Liver (tissue), 9 donors: ENCODE results near the gene NPPB. TPM values are rescaled to one million over a fixed set of nuclear protein-coding genes. Genes with fewer than 3 reads are reported as not detected.

ENCODE experiments used
- DNase-seq: peaks from one replicate; pipeline ENCODE4 v3.0.0-alpha.2; 2017; ENCODE audit warnings: low spot score
- H3K27ac ChIP-seq, 2 donors: one replicate each; pipeline ENCODE4 v1.7.0; 2013; ENCODE audit warnings: inconsistent platforms in 2 of 2, low read length in 2 of 2, control low read depth in 1 of 2, low read depth in 1 of 2, mild to moderate bottlenecking in 1 of 2
- H3K27me3 ChIP-seq, 4 donors: one replicate each; pipeline versions ENCODE4 v1.6.1 to v1.7.0; 2013; ENCODE audit warnings: low read length in 3 of 4, inconsistent platforms in 1 of 4, mild to moderate bottlenecking in 1 of 4, moderate library complexity in 1 of 4; ENCODE audit not compliant: control insufficient read depth in 4 of 4, insufficient read depth in 4 of 4
- H3K36me3 ChIP-seq, 4 donors: one replicate each; pipeline versions ENCODE4 v1.6.1 to v1.7.0; 2013; ENCODE audit warnings: low read length in 3 of 4, mild to moderate bottlenecking in 3 of 4, low read depth in 1 of 4, moderate library complexity in 1 of 4; ENCODE audit not compliant: control insufficient read depth in 4 of 4, insufficient read depth in 3 of 4
- H3K4me1 ChIP-seq, 4 donors: one replicate each; pipeline versions ENCODE4 v1.6.1 to v1.7.0; 2013; ENCODE audit warnings: low read length in 3 of 4, mild to moderate bottlenecking in 3 of 4, moderate library complexity in 1 of 4; ENCODE audit not compliant: control insufficient read depth in 4 of 4, insufficient read depth in 4 of 4
- H3K4me3 ChIP-seq, 3 donors: one replicate each; pipeline versions ENCODE4 v1.6.1 to v1.7.0; 2013; ENCODE audit warnings: low read length in 3 of 3, control low read depth in 1 of 3, low read depth in 1 of 3, mild to moderate bottlenecking in 1 of 3
- H3K9ac ChIP-seq, 2 donors: one replicate each; pipeline ENCODE4 v1.7.0; 2013; ENCODE audit warnings: low read length in 2 of 2, mild to moderate bottlenecking in 2 of 2, moderate library complexity in 2 of 2, control low read depth in 1 of 2, low read depth in 1 of 2
- H3K9me3 ChIP-seq, 4 donors: one replicate each; pipeline versions ENCODE4 v1.6.1 to v1.7.0; 2013; ENCODE audit warnings: low read length in 3 of 4; ENCODE audit not compliant: control insufficient read depth in 4 of 4
- CTCF ChIP-seq: fragments of 150-350 bp; IDR thresholded peaks from 2 replicates; pipeline ENCODE4 v1.5.1; 2017; ENCODE audit warnings: improper control_type of control experiment, low read depth, low read length; ENCODE audit not compliant: missing input control
- FOXA1 ChIP-seq: IDR thresholded peaks from 2 replicates; pipeline ENCODE4 v1.6.1; 2016; ENCODE audit warnings: antibody characterized with exemption
- FOXA2 ChIP-seq: IDR thresholded peaks from 2 replicates; pipeline ENCODE4 v1.6.1; 2016; ENCODE audit warnings: antibody characterized with exemption
- GABPA ChIP-seq, 2 donors: IDR thresholded peaks in 1 of 2; conservative IDR thresholded peaks in 1 of 2; 2 replicates each; pipeline ENCODE4 v1.6.1; 2016; ENCODE audit warnings: antibody characterized with exemption in 2 of 2, mild to moderate bottlenecking in 1 of 2, moderate library complexity in 1 of 2
- HNF4A ChIP-seq, 2 donors: conservative IDR thresholded peaks; 2 replicates each; pipeline ENCODE4 v1.6.1; 2016; ENCODE audit warnings: antibody characterized with exemption in 2 of 2, mild to moderate bottlenecking in 2 of 2
- HNF4G ChIP-seq: IDR thresholded peaks from 2 replicates; pipeline ENCODE4 v1.6.1; 2016; ENCODE audit warnings: antibody characterized with exemption
- JUND ChIP-seq, 2 donors: IDR thresholded peaks; 2 replicates each; pipeline ENCODE4 v1.6.1; 2016; ENCODE audit warnings: antibody characterized with exemption in 2 of 2
- NR2F2 ChIP-seq: IDR thresholded peaks from 2 replicates; pipeline ENCODE4 v1.6.1; 2016; ENCODE audit warnings: antibody characterized with exemption
- RAD21 ChIP-seq, 2 donors: IDR thresholded peaks; 2 replicates each; pipeline ENCODE4 v1.6.1; 2016; ENCODE audit warnings: antibody characterized with exemption in 2 of 2, mild to moderate bottlenecking in 2 of 2
- RXRA ChIP-seq, 2 donors: IDR thresholded peaks; 2 replicates each; pipeline ENCODE4 v1.6.1; 2017 to 2018; ENCODE audit warnings: antibody characterized with exemption in 2 of 2, mild to moderate bottlenecking in 1 of 2
- TAF1 ChIP-seq: conservative IDR thresholded peaks from 2 replicates; pipeline ENCODE4 v1.6.1; 2016; ENCODE audit warnings: antibody characterized with exemption, mild to moderate bottlenecking
- WGBS: extraction: QIAGEN DNeasy Blood & Tissue Kit; methylation state at CpG from one replicate; pipeline ENCODE4 v1.1.7; 2013; 5-methylcytosine and 5-hydroxymethylcytosine counted together
- polyA plus RNA-seq, 2 donors: library from polyadenylated mRNA; stranded (reverse) in 1 of 2; unstranded in 1 of 2; fragments of 200-250 nt in 1 of 2; fragments of >200 nt in 1 of 2; fragmentation: Nextera tagmentation in 1 of 2; extraction: Ambion mirVana in 1 of 2; gene quantifications; one replicate each; pipeline versions ENCODE4 v1.2.1 to v1.2.3, GENCODE V29; 2013 to 2015
- total RNA-seq, 2 donors: library from RNA; depleted of rRNA; stranded (reverse); fragments of >200 nt; gene quantifications; one replicate each; pipeline ENCODE4 v1.2.3, GENCODE V29; 2014
- TF ChIP-seq, protein P1 (sequence below): IDR thresholded peaks from 2 replicates; pipeline ENCODE4 v1.6.1; 2016; ENCODE audit warnings: antibody characterized with exemption
- TF ChIP-seq, protein P2 (sequence below): IDR thresholded peaks from 2 replicates; pipeline ENCODE4 v1.6.1; 2016; ENCODE audit warnings: antibody characterized with exemption
- TF ChIP-seq, protein P3 (sequence below): IDR thresholded peaks from 2 replicates; pipeline ENCODE4 v1.6.1; 2016; ENCODE audit warnings: antibody characterized with exemption, mild to moderate bottlenecking
- donor health status: healthy.
- donor health status: healthy.
- donor health status: healthy.
- donor health status: healthy.
- donor health status: healthy.

NPPB gene
- total and polyA plus RNA-seq, 4 donors, result not detected

DNA sequence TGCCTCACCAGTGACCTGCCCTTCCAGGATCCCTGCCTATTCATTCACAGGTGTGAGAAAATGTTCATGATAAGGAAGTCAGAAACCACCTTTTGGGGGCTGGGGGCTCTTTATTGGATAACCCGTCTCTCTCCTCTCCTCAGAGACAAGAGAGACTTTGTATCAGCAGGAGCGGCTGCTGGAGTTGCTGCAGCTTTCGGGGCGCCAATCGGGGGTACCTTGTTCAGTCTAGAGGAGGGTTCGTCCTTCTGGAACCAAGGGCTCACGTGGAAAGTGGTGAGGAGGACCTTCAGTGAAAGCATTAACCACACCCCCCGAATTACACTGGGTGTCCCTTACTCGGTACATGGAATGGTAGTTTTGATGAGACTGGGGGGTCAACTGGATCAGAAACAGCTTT is 31.8 kb downstream of the NPPB start:
- Histone ChIP-seq H3K9ac (no peak overlapping the region), H3K36me3 (peaks cover 26 to 85% (median 44%) of the 10 kb centered on the region in 4 donors), H3K27me3 (no peaks in the 10 kb centered on the region), H3K4me3 (no peak overlapping the region), H3K27ac (no peak overlapping the region), H3K9me3 (no peaks in the 10 kb centered on the region), H3K4me1 (no peaks in the 10 kb centered on the region)
- 96% methylated on average over 9 of the region's 9 CpGs for WGBS
- TF ChIP-seq, protein P1, sequence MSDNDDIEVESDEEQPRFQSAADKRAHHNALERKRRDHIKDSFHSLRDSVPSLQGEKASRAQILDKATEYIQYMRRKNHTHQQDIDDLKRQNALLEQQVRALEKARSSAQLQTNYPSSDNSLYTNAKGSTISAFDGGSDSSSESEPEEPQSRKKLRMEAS, result no peak
- TF ChIP-seq GABPA (IDR thresholded peaks at IDR 0.05 in 1 of 2, conservative IDR thresholded peaks at IDR 0.05 in 1 of 2) (no peak), FOXA1 (no peak), JUND (IDR thresholded peaks at IDR 0.05) (no peak), HNF4A (conservative IDR thresholded peaks at IDR 0.05) (no peak), TAF1 (no peak), RAD21 (IDR thresholded peaks at IDR 0.05) (no peak), NR2F2 (no peak), FOXA2 (no peak)
- TF ChIP-seq, protein P2, sequence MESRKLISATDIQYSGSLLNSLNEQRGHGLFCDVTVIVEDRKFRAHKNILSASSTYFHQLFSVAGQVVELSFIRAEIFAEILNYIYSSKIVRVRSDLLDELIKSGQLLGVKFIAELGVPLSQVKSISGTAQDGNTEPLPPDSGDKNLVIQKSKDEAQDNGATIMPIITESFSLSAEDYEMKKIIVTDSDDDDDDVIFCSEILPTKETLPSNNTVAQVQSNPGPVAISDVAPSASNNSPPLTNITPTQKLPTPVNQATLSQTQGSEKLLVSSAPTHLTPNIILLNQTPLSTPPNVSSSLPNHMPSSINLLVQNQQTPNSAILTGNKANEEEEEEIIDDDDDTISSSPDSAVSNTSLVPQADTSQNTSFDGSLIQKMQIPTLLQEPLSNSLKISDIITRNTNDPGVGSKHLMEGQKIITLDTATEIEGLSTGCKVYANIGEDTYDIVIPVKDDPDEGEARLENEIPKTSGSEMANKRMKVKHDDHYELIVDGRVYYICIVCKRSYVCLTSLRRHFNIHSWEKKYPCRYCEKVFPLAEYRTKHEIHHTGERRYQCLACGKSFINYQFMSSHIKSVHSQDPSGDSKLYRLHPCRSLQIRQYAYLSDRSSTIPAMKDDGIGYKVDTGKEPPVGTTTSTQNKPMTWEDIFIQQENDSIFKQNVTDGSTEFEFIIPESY, result no peak
- TF ChIP-seq, protein P3, sequence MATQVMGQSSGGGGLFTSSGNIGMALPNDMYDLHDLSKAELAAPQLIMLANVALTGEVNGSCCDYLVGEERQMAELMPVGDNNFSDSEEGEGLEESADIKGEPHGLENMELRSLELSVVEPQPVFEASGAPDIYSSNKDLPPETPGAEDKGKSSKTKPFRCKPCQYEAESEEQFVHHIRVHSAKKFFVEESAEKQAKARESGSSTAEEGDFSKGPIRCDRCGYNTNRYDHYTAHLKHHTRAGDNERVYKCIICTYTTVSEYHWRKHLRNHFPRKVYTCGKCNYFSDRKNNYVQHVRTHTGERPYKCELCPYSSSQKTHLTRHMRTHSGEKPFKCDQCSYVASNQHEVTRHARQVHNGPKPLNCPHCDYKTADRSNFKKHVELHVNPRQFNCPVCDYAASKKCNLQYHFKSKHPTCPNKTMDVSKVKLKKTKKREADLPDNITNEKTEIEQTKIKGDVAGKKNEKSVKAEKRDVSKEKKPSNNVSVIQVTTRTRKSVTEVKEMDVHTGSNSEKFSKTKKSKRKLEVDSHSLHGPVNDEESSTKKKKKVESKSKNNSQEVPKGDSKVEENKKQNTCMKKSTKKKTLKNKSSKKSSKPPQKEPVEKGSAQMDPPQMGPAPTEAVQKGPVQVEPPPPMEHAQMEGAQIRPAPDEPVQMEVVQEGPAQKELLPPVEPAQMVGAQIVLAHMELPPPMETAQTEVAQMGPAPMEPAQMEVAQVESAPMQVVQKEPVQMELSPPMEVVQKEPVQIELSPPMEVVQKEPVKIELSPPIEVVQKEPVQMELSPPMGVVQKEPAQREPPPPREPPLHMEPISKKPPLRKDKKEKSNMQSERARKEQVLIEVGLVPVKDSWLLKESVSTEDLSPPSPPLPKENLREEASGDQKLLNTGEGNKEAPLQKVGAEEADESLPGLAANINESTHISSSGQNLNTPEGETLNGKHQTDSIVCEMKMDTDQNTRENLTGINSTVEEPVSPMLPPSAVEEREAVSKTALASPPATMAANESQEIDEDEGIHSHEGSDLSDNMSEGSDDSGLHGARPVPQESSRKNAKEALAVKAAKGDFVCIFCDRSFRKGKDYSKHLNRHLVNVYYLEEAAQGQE, result no peak
- no peak for DNase-seq

- DNase-seq, result no peak
Measured at GRCh38 chr1:11825131-11825530, 33.6 kb downstream of the NPPB start.

More at GRCh38 chr1:11825131-11825530, 33.6 kb downstream of the NPPB start:
- Histone ChIP-seq H3K9me3 (no peaks in the 10 kb centered on the region), H3K9ac (no peak overlapping the region), H3K27me3 (no peaks in the 10 kb centered on the region), H3K4me3 (no peak overlapping the region), H3K36me3 (peaks cover 26 to 72% (median 44%) of the 10 kb centered on the region in 4 donors), H3K4me1 (no peaks in the 10 kb centered on the region), H3K27ac (no peak overlapping the region)
- TF ChIP-seq, protein P3, result no peak
- TF ChIP-seq, protein P2, result no peak
- TF ChIP-seq HNF4G (no peak), CTCF (no peak), TAF1 (no peak), RXRA (IDR thresholded peaks at IDR 0.05) (no peak), FOXA1 (no peak), NR2F2 (no peak)
- 95% methylated on average over 7 of the region's 7 CpGs for WGBS
